ENCODE results near the gene NUP85.

Gene NUP85

GRCh38 chr17:75285123-75285522, 79.6 kb downstream of the NUP85 start:
- H3K4me3 Mint-ChIP-seq: no peak overlapping the region
- H3K36me3 Mint-ChIP-seq (ENCODE audit: low read depth): peaks cover 48% of the 10 kb centered on the region
- peaks cover 15% of the 10 kb centered on the region for H3K4me1 Mint-ChIP-seq (ENCODE audit: low read depth)
- no peaks in the 10 kb centered on the region for H3K27me3 Mint-ChIP-seq
- no peaks in the 10 kb centered on the region for H3K9me3 Mint-ChIP-seq
- no peak overlapping the region for H3K27ac Mint-ChIP-seq

Data from stimulated activated naive CD8-positive, alpha-beta T cell treated with anti-CD3 and anti-CD28 coated beads, Interleukin-15, Interleukin-2, amounts not matched to agents 100 ng/mL and 50 ng/mL, for 24 hours (primary cell).